ENCODE data around the gene SLC25A22.

DNA sequence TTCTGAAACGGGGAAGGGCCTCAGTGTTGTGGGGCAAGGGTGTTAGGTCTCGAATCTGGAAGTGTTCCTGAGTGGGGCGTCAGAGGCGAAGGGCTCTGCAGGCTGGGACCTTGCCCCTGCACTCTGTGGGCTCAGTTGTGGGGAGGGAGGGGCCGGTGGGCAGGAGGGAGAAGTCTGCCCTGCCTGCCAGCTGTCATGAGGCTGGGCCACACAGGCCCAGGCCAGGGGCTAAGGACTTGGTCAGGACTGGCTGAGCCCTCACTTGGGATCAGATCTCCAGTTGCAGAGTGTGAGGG, 29.8 kb upstream of the SLC25A22 start, which contains the start of gene CRACR2B:
- no peak for TF ChIP-seq CTCF (conservative IDR thresholded peaks at IDR 0.05 in 1 of 2, IDR thresholded peaks at IDR 0.05 in 1 of 2; ENCODE audit: low read depth in 1 of 2, low read length in 2 of 2)
- TF ChIP-seq EZH2 (IDR thresholded peaks at IDR 0.05; ENCODE audit: low read length, missing control alignments), result no peak
